A673 (cell line): Measurements from ENCODE around the gene BMPR1B.

ENCODE experiments used
- CTCF ChIP-seq: fragments of 300-800, 200-600 bp; sonication (generic); conservative IDR thresholded peaks from 2 replicates; pipeline ENCODE4 v1.5.1; 2017; ENCODE audit warnings: low read depth, mild to moderate bottlenecking, antibody characterized with exemption, low read length, moderate library complexity, mixed read lengths
- EZH2 ChIP-seq: fragments of 200-600 bp; sonication (generic); IDR thresholded peaks from 2 replicates; pipeline ENCODE4 v1.6.1; 2017; ENCODE audit warnings: borderline replicate concordance, low read depth, mild to moderate bottlenecking, mixed read lengths, antibody characterized with exemption, low read length; ENCODE audit not compliant: poor library complexity, severe bottlenecking

GRCh38 chr4:94917146-94917545 is 159.4 kb downstream of the BMPR1B start:
- TF ChIP-seq CTCF (no peak), EZH2 (no peak)
